ENCODE data around the gene BAMBI.

BAMBI gene

GRCh38 chr10:28684986-28685580, 7.8 kb downstream of the BAMBI start:
- no peak for DNase-seq
- peaks cover 32% of the 10 kb centered on the region for H3K36me3 Mint-ChIP-seq (ENCODE audit: low read depth)
- no peaks in the 10 kb centered on the region for H3K9me3 Mint-ChIP-seq
- H3K27me3 Mint-ChIP-seq (ENCODE audit: low read depth, poor library complexity), result no peaks in the 10 kb centered on the region
- H3K4me1 Mint-ChIP-seq, result peaks cover 84% of the 10 kb centered on the region
- H3K27ac Mint-ChIP-seq, result no peak overlapping the region
- no peak overlapping the region for H3K4me3 Mint-ChIP-seq
- TF ChIP-seq CTCF (IDR thresholded peaks at IDR 0.05), result no peak

DNA sequence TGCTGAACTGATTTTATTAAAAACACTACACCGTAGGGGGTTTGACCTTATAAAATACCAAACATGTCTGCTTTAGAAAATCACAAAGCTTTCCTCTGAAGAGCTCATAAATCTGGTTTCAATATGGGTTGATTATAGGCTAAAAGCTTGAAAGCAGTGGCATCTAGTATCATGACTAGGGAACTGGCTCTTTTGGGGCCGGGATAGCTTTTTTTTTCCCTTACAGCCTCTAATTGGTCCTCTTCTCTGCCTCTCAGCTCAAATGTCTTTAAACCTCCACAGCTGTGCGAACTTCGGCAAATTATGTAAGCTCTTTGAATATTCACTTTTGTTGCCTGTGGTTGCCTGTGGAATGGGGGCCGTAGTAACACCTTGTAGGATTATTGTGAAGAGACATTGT, 8.4 kb downstream of the BAMBI start:
- Mint-ChIP-seq H3K4me3 (no peak overlapping the region), H3K36me3 (ENCODE audit: low read depth) (peaks cover 32% of the 10 kb centered on the region), H3K9me3 (no peaks in the 10 kb centered on the region), H3K4me1 (peaks cover 84% of the 10 kb centered on the region), H3K27me3 (ENCODE audit: low read depth, poor library complexity) (no peaks in the 10 kb centered on the region), H3K27ac (no peak overlapping the region)
- DNase-seq, result no peak
- TF ChIP-seq CTCF (IDR thresholded peaks at IDR 0.05), result no peak

GRCh38 chr10:28686835-28687682, 9.7 kb downstream of the BAMBI start:
- no peak overlapping the region for H3K4me3 Mint-ChIP-seq
- H3K27ac Mint-ChIP-seq, result no peak overlapping the region
- H3K36me3 Mint-ChIP-seq (ENCODE audit: low read depth), result peaks cover 28% of the 10 kb centered on the region
- H3K9me3 Mint-ChIP-seq, result no peaks in the 10 kb centered on the region
- H3K4me1 Mint-ChIP-seq, result peaks cover 80% of the 10 kb centered on the region
- no peak for TF ChIP-seq CTCF (IDR thresholded peaks at IDR 0.05)
- no peak for DNase-seq
- H3K27me3 Mint-ChIP-seq (ENCODE audit: low read depth, poor library complexity), result peaks cover 4% of the 10 kb centered on the region

DNA sequence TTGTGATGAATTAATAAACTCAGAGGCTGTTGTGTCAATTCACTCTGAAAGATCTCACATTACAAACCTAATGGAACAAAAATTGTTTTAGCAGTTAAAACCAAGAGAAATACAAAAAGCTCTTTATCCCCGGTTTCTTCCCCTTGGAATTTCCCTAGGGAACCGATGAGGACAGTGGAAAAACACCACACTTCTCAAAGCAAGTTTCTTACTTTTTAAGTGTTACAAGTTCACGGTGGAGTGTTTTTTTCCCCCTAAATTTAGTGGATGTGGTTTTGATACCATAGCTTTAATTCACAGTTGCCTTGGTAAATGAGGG, 10.3 kb downstream of the BAMBI start:
- no peak overlapping the region for H3K27ac Mint-ChIP-seq
- peaks cover 4% of the 10 kb centered on the region for H3K27me3 Mint-ChIP-seq (ENCODE audit: low read depth, poor library complexity)
- H3K36me3 Mint-ChIP-seq (ENCODE audit: low read depth), result peaks cover 24% of the 10 kb centered on the region
- peaks cover 75% of the 10 kb centered on the region for H3K4me1 Mint-ChIP-seq
- no peaks in the 10 kb centered on the region for H3K9me3 Mint-ChIP-seq
- H3K4me3 Mint-ChIP-seq, result no peak overlapping the region
- TF ChIP-seq CTCF (IDR thresholded peaks at IDR 0.05), result no peak
- DNase-seq, result no peak

GRCh38 chr10:28690545-28690944, 13.2 kb downstream of the BAMBI start:
- TF ChIP-seq CTCF (IDR thresholded peaks at IDR 0.05), result no peak
- Mint-ChIP-seq H3K4me3 (no peak overlapping the region), H3K9me3 (no peaks in the 10 kb centered on the region), H3K4me1 (peaks cover 53% of the 10 kb centered on the region), H3K27me3 (ENCODE audit: low read depth, poor library complexity) (peaks cover 4% of the 10 kb centered on the region), H3K36me3 (ENCODE audit: low read depth) (no peaks in the 10 kb centered on the region), H3K27ac (no peak overlapping the region)
- no peak for DNase-seq

Measured in nephron progenitor cell (in vitro differentiated cells).